SK-N-SH (cell line): ENCODE results near the gene CDCP1. TPM values are rescaled to one million over a fixed set of nuclear protein-coding genes. Genes with fewer than 3 reads are reported as not detected.
A peak's percentile ranks its signal among the peaks of the same experiment; 100 is the strongest.

Experiments
- CTCF ChIA-PET: fragments of 300-600, 350-600 bp; formaldehyde crosslinking; extraction: SDS; loops from one replicate; lab custom pipeline; 2021; lab: Yijun Ruan, JAX
- POLR2A ChIA-PET: fragments of 350-600 bp; sonication (Branson Sonifier 250); formaldehyde crosslinking; extraction: SDS; loops from one replicate; lab custom pipeline; 2020; ENCODE audit warnings: antibody characterized with exemption, inconsistent platforms; lab: Yijun Ruan, JAX
- DNase-seq: peaks from one replicate; pipeline ENCODE4 v3.0.0; 2012
- H2AFZ ChIP-seq: fragments of 200-600 bp; sonication (generic); 2 replicates; pipeline ENCODE4 v1.8.1; 2016; ENCODE audit warnings: antibody characterized with exemption, mild to moderate bottlenecking, low read depth
- H3F3A ChIP-seq: fragments of 200-600 bp; sonication (generic); replicated peaks from 2 replicates; pipeline ENCODE3; 2016; ENCODE audit warnings: antibody characterized with exemption, mild to moderate bottlenecking; ENCODE audit not compliant: insufficient read depth
- H3K27ac ChIP-seq, 2 experiments: fragments of 200-500 bp in 1 of 2; fragments of 200-600 bp in 1 of 2; sonication (Bioruptor generic) in 1 of 2; sonication (generic), shearing (Covaris generic) in 1 of 2; 2 replicates each; pipeline versions ENCODE4 v1.5.1 to v1.6.1; 2014 to 2016; ENCODE audit warnings: low read depth in 2 of 2, inconsistent platforms in 1 of 2, low read length in 1 of 2, mild to moderate bottlenecking in 1 of 2, mixed read lengths in 1 of 2
- H3K27me3 ChIP-seq: fragments of 200-600 bp; sonication (generic), shearing (Covaris generic); 2 replicates; pipeline ENCODE4 v1.6.1; 2016; ENCODE audit warnings: mixed run types; ENCODE audit not compliant: insufficient read depth
- H3K36me3 ChIP-seq, 2 experiments: fragments of 200-500 bp in 1 of 2; fragments of 200-600 bp in 1 of 2; sonication (Bioruptor generic) in 1 of 2; sonication (generic) in 1 of 2; replicated peaks in 1 of 2; 2 replicates each; pipeline versions ENCODE3 to v1.5.1; 2014 to 2016; ENCODE audit warnings: low read length in 1 of 2, mild to moderate bottlenecking in 1 of 2; ENCODE audit not compliant: insufficient read depth in 2 of 2, control insufficient read depth in 1 of 2
- H3K4me1 ChIP-seq, 2 experiments: fragments of 200-500 bp in 1 of 2; fragments of 200-600 bp in 1 of 2; sonication (Bioruptor generic) in 1 of 2; sonication (generic), shearing (Covaris generic) in 1 of 2; 2 replicates each; pipeline versions ENCODE4 v1.5.1 to v1.6.1; 2014 to 2016; ENCODE audit warnings: low read depth in 1 of 2, low read length in 1 of 2, mixed run types in 1 of 2; ENCODE audit not compliant: insufficient read depth in 2 of 2, control insufficient read depth in 1 of 2
- H3K4me2 ChIP-seq: fragments of 200-600 bp; sonication (generic), shearing (Covaris generic); 2 replicates; pipeline ENCODE4 v1.6.1; 2017; ENCODE audit warnings: mixed run types
- H3K4me3 ChIP-seq, 2 experiments: fragments of 200-500 bp in 1 of 2; fragments of 200-600 bp in 1 of 2; sonication (Bioruptor generic) in 1 of 2; sonication (generic), shearing (Covaris generic) in 1 of 2; 2 replicates each; pipeline versions ENCODE4 v1.5.1 to v1.8.1; 2014 to 2016; ENCODE audit warnings: low read depth in 2 of 2, inconsistent platforms in 1 of 2, low read length in 1 of 2, mild to moderate bottlenecking in 1 of 2, mixed read lengths in 1 of 2, moderate library complexity in 1 of 2
- H3K79me2 ChIP-seq: fragments of 200-600 bp; sonication (generic); 2 replicates; pipeline ENCODE4 v1.8.1; 2017; ENCODE audit warnings: mild to moderate bottlenecking; ENCODE audit not compliant: insufficient read depth
- H3K9ac ChIP-seq: fragments of 200-600 bp; sonication (generic); 2 replicates; pipeline ENCODE4 v1.6.1; 2017; ENCODE audit warnings: mixed run types
- H3K9me2 ChIP-seq: fragments of 200-600 bp; sonication (generic); 2 replicates; pipeline ENCODE4 v1.6.1; 2017; ENCODE audit warnings: mixed run types
- H3K9me3 ChIP-seq: fragments of 200-600 bp; sonication (generic); 2 replicates; pipeline ENCODE4 v1.6.1; 2017; ENCODE audit warnings: mixed run types, mild to moderate bottlenecking, moderate library complexity
- H4K20me1 ChIP-seq: fragments of 200-600 bp; sonication (generic); 2 replicates; pipeline ENCODE4 v1.6.1; 2017; ENCODE audit warnings: mild to moderate bottlenecking, mixed run types; ENCODE audit not compliant: insufficient read depth
- EP300 ChIP-seq, 2 experiments: IDR thresholded peaks; 2 replicates each; pipeline versions ENCODE4 v1.4.0 to v1.6.1; 2012; ENCODE audit warnings: borderline replicate concordance in 1 of 2, low read depth in 1 of 2, low read length in 1 of 2
- FOSL2 ChIP-seq: IDR thresholded peaks from 2 replicates; pipeline ENCODE4 v1.4.0; 2012; ENCODE audit warnings: low read depth, mild to moderate bottlenecking, moderate library complexity, borderline replicate concordance
- FOXM1 ChIP-seq: IDR thresholded peaks from 2 replicates; pipeline ENCODE4 v1.4.0; 2012; ENCODE audit warnings: low read depth, mild to moderate bottlenecking
- GATA2 ChIP-seq: sonication (generic); formaldehyde crosslinking; IDR thresholded peaks from 2 replicates; pipeline ENCODE4 v1.5.0; 2020; ENCODE audit warnings: mild to moderate bottlenecking, missing genetic modification reagents
- MEF2A ChIP-seq: IDR thresholded peaks from 2 replicates; pipeline ENCODE4 v1.4.0; 2012; ENCODE audit warnings: low read depth, borderline replicate concordance
- SMC3 ChIP-seq: IDR thresholded peaks from 2 replicates; pipeline ENCODE4 v1.6.1; 2012; ENCODE audit warnings: low read depth, low read length, improper control_type of control experiment
- TCF12 ChIP-seq: IDR thresholded peaks from 2 replicates; pipeline ENCODE4 v1.4.0; 2012
- WGBS: methylation state at CpG from one replicate; pipeline ENCODE4 v1.1.6; 2017; ENCODE audit warnings: low lambda C conversion rate; 5-methylcytosine and 5-hydroxymethylcytosine counted together
- polyA plus RNA-seq, 3 experiments: library from polyadenylated mRNA; depleted of rRNA; stranded (reverse); fragments of >200 nt; gene quantifications; 2 replicates each; pipeline ENCODE4 v1.2.3, GENCODE V29; 2012
- TF ChIP-seq, protein P1 (sequence below): IDR thresholded peaks from 2 replicates; pipeline ENCODE4 v1.6.1; 2012; ENCODE audit warnings: mild to moderate bottlenecking, low read depth, low read length, moderate library complexity

The CDCP1 gene
- polyA plus RNA-seq, 1 of the 3 experiments (the other 2 are of a cell fraction), result 3.6 TPM

DNA sequence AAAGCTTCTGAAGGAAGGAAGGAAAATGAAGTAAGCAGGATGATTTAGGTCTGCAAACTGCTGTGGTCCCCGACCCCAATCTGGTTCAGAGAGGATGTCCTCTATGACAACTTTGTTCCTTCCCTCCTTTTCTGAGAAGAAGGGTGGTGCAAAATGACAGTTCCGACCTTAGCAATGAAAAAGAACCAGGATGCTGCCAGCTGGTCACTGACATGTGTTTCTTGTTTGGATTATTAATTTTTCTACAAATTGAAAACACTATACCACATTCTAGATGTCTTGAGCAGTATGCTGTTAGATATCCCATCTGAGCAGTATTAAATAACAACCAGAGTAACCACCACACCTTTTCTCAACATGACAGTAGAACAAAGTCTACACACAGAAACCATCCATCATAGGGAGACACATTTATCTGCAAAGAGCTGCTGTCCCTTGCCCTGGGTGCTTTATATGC, 27.5 kb downstream of the CDCP1 start:
- 47% methylated on average over 2 of the region's 2 CpGs for WGBS
- Histone ChIP-seq H3K79me2 (no peaks in the 10 kb centered on the region), H3K9ac (no peak overlapping the region), H3K4me1 (peaks cover 12 to 20% of the 10 kb centered on the region in 2 experiments), H3K36me3 (no peaks in the 10 kb centered on the region), H3F3A (peaks cover 14% of the 10 kb centered on the region), H3K9me3 (no peaks in the 10 kb centered on the region), H3K27me3 (no peaks in the 10 kb centered on the region), H3K27ac (no peak overlapping the region), H4K20me1 (no peaks in the 10 kb centered on the region), H3K9me2 (no peaks in the 10 kb centered on the region), H3K4me2 (no peak overlapping the region), H2AFZ (no peak overlapping the region), H3K4me3 (no peak overlapping the region)
- ChIA-PET CTCF (interaction anchor here (1.5 to 3.9 kb wide), 3 partner anchors 11 to 91 kb away, joined by 3 to 21 read pairs (median 7); no protein-coding TSS in a partner anchor), POLR2A (no interaction called here)
- no peak for DNase-seq
- TF ChIP-seq FOSL2 (no peak), TCF12 (peak; percentile 74), EP300 (IDR thresholded peaks at IDR 0.05; ENCODE audit: borderline replicate concordance in 1 of 2, low read depth in 1 of 2, low read length in 1 of 2) (peak in 1 of 2 experiments; percentile 72; a peak in 1 of 4 replicates)

DNA sequence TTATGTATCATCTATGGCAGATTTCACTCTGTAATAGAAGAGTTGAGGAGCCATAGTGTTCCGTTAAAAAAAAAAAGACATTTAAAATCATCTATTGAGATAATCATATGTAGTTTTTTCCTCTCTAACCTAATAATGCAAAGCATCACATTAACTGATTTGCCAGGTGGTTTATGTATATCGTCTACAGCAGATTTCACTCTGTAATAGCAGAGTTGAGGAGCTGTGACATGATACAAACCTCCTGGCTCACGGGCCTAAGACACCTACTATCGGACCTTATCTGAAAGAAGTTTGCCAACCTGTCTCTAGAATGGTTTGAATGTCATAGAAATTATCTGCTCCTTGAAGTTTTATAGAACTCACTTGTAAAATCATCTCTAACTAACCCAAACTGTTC, 29.8 kb downstream of the CDCP1 start:
- Histone ChIP-seq H3K4me2 (no peak overlapping the region), H2AFZ (no peak overlapping the region), H3K27me3 (no peaks in the 10 kb centered on the region), H3K79me2 (no peaks in the 10 kb centered on the region), H3K36me3 (no peaks in the 10 kb centered on the region), H3K4me3 (no peak overlapping the region), H3K9me2 (no peaks in the 10 kb centered on the region), H3F3A (no peaks in the 10 kb centered on the region), H3K4me1 (peaks cover 0 to 17% of the 10 kb centered on the region in 2 experiments; a peak in 2 of 4 replicates), H4K20me1 (no peaks in the 10 kb centered on the region), H3K27ac (no peak overlapping the region), H3K9ac (no peak overlapping the region), H3K9me3 (no peaks in the 10 kb centered on the region)
- CTCF ChIA-PET, result interaction anchor here (3.9 kb wide), 1 partner anchor 75 kb away, joined by 21 read pairs; no protein-coding TSS in a partner anchor
- POLR2A ChIA-PET, result no interaction called here
- TF ChIP-seq SMC3, result no peak
- TF ChIP-seq EP300 (IDR thresholded peaks at IDR 0.05; ENCODE audit: borderline replicate concordance in 1 of 2, low read depth in 1 of 2, low read length in 1 of 2), result 0 out of 4 replicates have a peak, but pooled peaks of 1 of the 2 experiments have one; percentile 12
- no peak for TF ChIP-seq MEF2A
- no peak for TF ChIP-seq FOXM1
- TF ChIP-seq, protein P1, sequence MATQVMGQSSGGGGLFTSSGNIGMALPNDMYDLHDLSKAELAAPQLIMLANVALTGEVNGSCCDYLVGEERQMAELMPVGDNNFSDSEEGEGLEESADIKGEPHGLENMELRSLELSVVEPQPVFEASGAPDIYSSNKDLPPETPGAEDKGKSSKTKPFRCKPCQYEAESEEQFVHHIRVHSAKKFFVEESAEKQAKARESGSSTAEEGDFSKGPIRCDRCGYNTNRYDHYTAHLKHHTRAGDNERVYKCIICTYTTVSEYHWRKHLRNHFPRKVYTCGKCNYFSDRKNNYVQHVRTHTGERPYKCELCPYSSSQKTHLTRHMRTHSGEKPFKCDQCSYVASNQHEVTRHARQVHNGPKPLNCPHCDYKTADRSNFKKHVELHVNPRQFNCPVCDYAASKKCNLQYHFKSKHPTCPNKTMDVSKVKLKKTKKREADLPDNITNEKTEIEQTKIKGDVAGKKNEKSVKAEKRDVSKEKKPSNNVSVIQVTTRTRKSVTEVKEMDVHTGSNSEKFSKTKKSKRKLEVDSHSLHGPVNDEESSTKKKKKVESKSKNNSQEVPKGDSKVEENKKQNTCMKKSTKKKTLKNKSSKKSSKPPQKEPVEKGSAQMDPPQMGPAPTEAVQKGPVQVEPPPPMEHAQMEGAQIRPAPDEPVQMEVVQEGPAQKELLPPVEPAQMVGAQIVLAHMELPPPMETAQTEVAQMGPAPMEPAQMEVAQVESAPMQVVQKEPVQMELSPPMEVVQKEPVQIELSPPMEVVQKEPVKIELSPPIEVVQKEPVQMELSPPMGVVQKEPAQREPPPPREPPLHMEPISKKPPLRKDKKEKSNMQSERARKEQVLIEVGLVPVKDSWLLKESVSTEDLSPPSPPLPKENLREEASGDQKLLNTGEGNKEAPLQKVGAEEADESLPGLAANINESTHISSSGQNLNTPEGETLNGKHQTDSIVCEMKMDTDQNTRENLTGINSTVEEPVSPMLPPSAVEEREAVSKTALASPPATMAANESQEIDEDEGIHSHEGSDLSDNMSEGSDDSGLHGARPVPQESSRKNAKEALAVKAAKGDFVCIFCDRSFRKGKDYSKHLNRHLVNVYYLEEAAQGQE, result no peak
- TF ChIP-seq GATA2 (CRISPR knock-in tag), result peak; percentile 18; the same call in 1 of the 2 replicates
- DNase-seq, result no peak
- WGBS, result 75% methylated on average over 4 of the region's 4 CpGs
